ENCODE results near the gene MYO15B. TPM values are rescaled to one million over a fixed set of nuclear protein-coding genes. Genes with fewer than 3 reads are reported as not detected.
A peak's percentile ranks its signal among the peaks of the same experiment; 100 is the strongest.

The MYO15B gene
- total and polyA plus RNA-seq, 2 of the 13 experiments (the other 11 are each of a cell fraction or from before 2014, with no cell fraction given) = 2.8 to 8.1 TPM

GRCh38 chr17:75571885-75572215, 15.8 kb upstream of the MYO15B start (continued):
- TF ChIP-seq ZBTB4 (CRISPR knock-in tag; IDR thresholded peaks at IDR 0.05; ENCODE audit: borderline replicate concordance) = no peak
- no peak for TF ChIP-seq SALL2 (CRISPR knock-in tag; IDR thresholded peaks at IDR 0.05)
- no peak for TF ChIP-seq ETV6 (CRISPR knock-in tag; conservative IDR thresholded peaks at IDR 0.05)
- TF ChIP-seq GFI1 (CRISPR knock-in tag; IDR thresholded peaks at IDR 0.05; ENCODE audit: borderline replicate concordance) = no peak

- in situ Hi-C loops (cut with HindIII; ENCODE audit: extremely low pct_ligation_motif_present, low pct_unique_long_range_greater_than_20kb) (no loop called here), intact Hi-C loops (cut with micrococcal nuclease; ENCODE audit: unreplicated experiment) (no loop called here)
- no peaks in the 10 kb centered on the region for H3K27me3 ChIP-seq (ENCODE audit: control insufficient read depth in 1 of 2, insufficient read depth in 2 of 2, low read length in 2 of 2)
- H3K79me2 ChIP-seq (ENCODE audit: insufficient read depth, low read length) = no peaks in the 10 kb centered on the region
- no peak overlapping the region for H3K4me3 ChIP-seq (replicated peaks in 1 of 3; ENCODE audit: insufficient read depth in 1 of 3, low read depth in 2 of 3, low read length in 3 of 3)
- H2AFZ ChIP-seq (ENCODE audit: low read length) = no peak overlapping the region
- no peak for FAIRE-seq
- ChIA-PET CTCF (ENCODE audit: low intra/inter-chr PET ratio, low total read pairs) (no interaction called here), POLR2A (no interaction called here)
- H3K4me2 ChIP-seq (ENCODE audit: low read depth, low read length) = no peak overlapping the region
- no peak for DNase-seq (ENCODE audit: low spot score)
- WGBS (ENCODE audit: low lambda C conversion rate) = 97% methylated on average over 39 of the region's 39 CpGs
- H3K4me1 ChIP-seq (ENCODE audit: insufficient read depth, low read length) = peaks cover 25% of the 10 kb centered on the region
- BruUV-seq (replicated peaks) = no TSS peak
- H3K9me3 ChIP-seq (ENCODE audit: low read length) = no peaks in the 10 kb centered on the region
- ATAC-seq = no peak
- H4K20me1 ChIP-seq (ENCODE audit: insufficient read depth, low read length) = no peaks in the 10 kb centered on the region
- H3K9ac ChIP-seq (ENCODE audit: insufficient read depth, low read depth, low read length) = no peak overlapping the region
- peaks cover 13 to 24% of the 10 kb centered on the region in 2 experiments; a peak in 4 of 5 replicates for H3K36me3 ChIP-seq (replicated peaks in 1 of 2; ENCODE audit: control insufficient read depth in 1 of 2, insufficient read depth in 2 of 2, low read length in 2 of 2)
- H3K27ac ChIP-seq (ENCODE audit: extremely low read length, insufficient read depth, low read length) = no peak overlapping the region
- TF ChIP-seq PCBP1 (IDR thresholded peaks at IDR 0.05; ENCODE audit: borderline replicate concordance, low read depth, low read length) (0 out of 2 replicates have a peak, but pooled peaks have one; percentile 15), ZNF800 (CRISPR knock-in tag; IDR thresholded peaks at IDR 0.05) (no peak), HMGXB4 (CRISPR knock-in tag; IDR thresholded peaks at IDR 0.05; ENCODE audit: borderline replicate concordance in 1 of 2, low read depth in 1 of 2) (no peak), RBFOX2 (IDR thresholded peaks at IDR 0.05; ENCODE audit: low read depth, low read length) (0 out of 2 replicates have a peak, but pooled peaks have one; percentile 18), SAFB2 (CRISPR knock-in tag; IDR thresholded peaks at IDR 0.05; ENCODE audit: borderline replicate concordance, low read depth) (0 out of 2 replicates have a peak, but pooled peaks have one; percentile 29)
These were observed 14.7 kb upstream of the MYO15B start for GRCh38 chr17:75572713-75573539.

Data from HepG2 (cell line).